OCI-LY7 (cell line): ENCODE data around the gene PLPP1. TPM values are rescaled to one million over a fixed set of nuclear protein-coding genes. Genes with fewer than 3 reads are reported as not detected.

Experiments
- BruUV-seq: library from RNA; stranded (reverse); fragments of 400-500 nt; replicated peaks from 2 replicates; lab custom pipeline; 2021; lab: Mats Ljungman, UMichigan
- CTCF ChIA-PET: fragments of 300-600 bp; sonication (Branson Sonifier 250); formaldehyde crosslinking; loops from one replicate; lab custom pipeline; 2022; ENCODE audit warnings: antibody characterized with exemption; ENCODE audit not compliant: unreplicated experiment; lab: Charles Lee
- POLR2A ChIA-PET: fragments of 300-600 bp; sonication (Branson Sonifier 250); formaldehyde crosslinking; loops from one replicate; lab custom pipeline; 2022; ENCODE audit warnings: antibody characterized with exemption; lab: Charles Lee
- DNase-seq: peaks from one replicate; pipeline ENCODE4 v3.0.0-alpha.2; 2015; ENCODE audit warnings: low spot score
- H2AFZ ChIP-seq: fragments of 200-600 bp; sonication (generic), shearing (Covaris generic); 2 replicates; pipeline ENCODE4 v1.6.1; 2014; ENCODE audit warnings: mild to moderate bottlenecking, antibody characterized with exemption, low read length, moderate library complexity
- H3K27ac ChIP-seq: fragments of 200-600 bp; sonication (generic); 2 replicates; pipeline ENCODE4 v1.5.1; 2014; ENCODE audit warnings: mixed run types, low read depth, mild to moderate bottlenecking, moderate library complexity, low read length, inconsistent platforms; ENCODE audit not compliant: poor library complexity, severe bottlenecking
- H3K36me3 ChIP-seq: fragments of 200-600 bp; sonication (generic); 2 replicates; pipeline ENCODE4 v1.6.1; 2014; ENCODE audit warnings: mild to moderate bottlenecking, antibody characterized with exemption, low read length, moderate library complexity, mixed read lengths; ENCODE audit not compliant: insufficient read depth
- H3K4me1 ChIP-seq: fragments of 200-600 bp; sonication (generic); 2 replicates; pipeline ENCODE4 v1.5.1; 2014; ENCODE audit warnings: mild to moderate bottlenecking, low read length; ENCODE audit not compliant: insufficient read depth, poor library complexity, severe bottlenecking
- H3K4me2 ChIP-seq: fragments of 200-600 bp; sonication (generic); 2 replicates; pipeline ENCODE4 v1.6.1; 2014; ENCODE audit warnings: mild to moderate bottlenecking, low read length
- H3K4me3 ChIP-seq: fragments of 200-600 bp; sonication (generic); 2 replicates; pipeline ENCODE4 v1.5.1; 2014; ENCODE audit warnings: mild to moderate bottlenecking, low read depth, low read length; ENCODE audit not compliant: poor library complexity, severe bottlenecking
- H3K79me2 ChIP-seq: fragments of 200-600 bp; sonication (generic); 2 replicates; pipeline ENCODE4 v1.6.1; 2016; ENCODE audit warnings: low read depth, mild to moderate bottlenecking, low read length, moderate library complexity, mixed read lengths; ENCODE audit not compliant: insufficient read depth
- H3K9me2 ChIP-seq: fragments of 200-600 bp; sonication (generic); 2 replicates; pipeline ENCODE4 v1.6.1; 2016; ENCODE audit warnings: mild to moderate bottlenecking, low read length, mixed read lengths; ENCODE audit not compliant: insufficient read depth
- H3K9me3 ChIP-seq: fragments of 200-600 bp; sonication (generic); 2 replicates; pipeline ENCODE4 v1.6.1; 2014; ENCODE audit warnings: mild to moderate bottlenecking, mixed run types, low read length, mixed read lengths
- H4K20me1 ChIP-seq: fragments of 200-600 bp; sonication (generic); 2 replicates; pipeline ENCODE4 v1.6.1; 2014; ENCODE audit warnings: mild to moderate bottlenecking, antibody characterized with exemption, low read length, moderate library complexity, mixed read lengths; ENCODE audit not compliant: insufficient read depth
- CTCF ChIP-seq: fragments of 200-600 bp; sonication (generic); conservative IDR thresholded peaks from 2 replicates; pipeline ENCODE4 v1.5.1; 2014; ENCODE audit warnings: mild to moderate bottlenecking, antibody characterized with exemption, low read length, moderate library complexity, mixed read lengths
- EZH2phosphoT487 ChIP-seq: fragments of 200-600 bp; sonication (generic); IDR thresholded peaks from 2 replicates; pipeline ENCODE4 v1.6.1; 2018; ENCODE audit warnings: low read depth, borderline replicate concordance, mild to moderate bottlenecking, mixed run types, antibody characterized with exemption, low read length, moderate library complexity, mixed read lengths
- intact Hi-C: fragments of 100-400 bp; cut with micrococcal nuclease; formaldehyde crosslinking; loops from one replicate; pipeline ENCODE4 v1.10.0; 2022; ENCODE audit not compliant: unreplicated experiment
- total RNA-seq, 2 experiments: library from RNA; depleted of rRNA in 1 of 2; stranded (reverse); fragments of >200 nt in 1 of 2; shearing (Covaris generic) in 1 of 2; gene quantifications; 2 replicates each; pipeline ENCODE4 v1.2.3, GENCODE V29; 2014 to 2022

Gene PLPP1
- total RNA-seq, 2 experiments from 2014 or later, result 2.3 to 6.8 TPM

GRCh38 chr5:55418994-55419968 is 115.5 kb downstream of the PLPP1 start:
- ChIA-PET CTCF (no interaction called here), POLR2A (interaction anchor here (0.7 to 1.0 kb wide), 2 partner anchors 38 to 240 kb away, joined by 3 read pairs; no protein-coding TSS in a partner anchor)
- no peaks in the 10 kb centered on the region for H3K79me2 ChIP-seq
- H3K4me1 ChIP-seq, result no peaks in the 10 kb centered on the region
- intact Hi-C loops, result no loop called here
- no peaks in the 10 kb centered on the region for H3K9me3 ChIP-seq
- no peak for DNase-seq
- no peak overlapping the region for H3K4me3 ChIP-seq
- H3K9me2 ChIP-seq, result no peaks in the 10 kb centered on the region
- peaks cover 90% of the 10 kb centered on the region for H3K36me3 ChIP-seq
- H3K4me2 ChIP-seq, result no peak overlapping the region
- no peak overlapping the region for H2AFZ ChIP-seq
- no peak overlapping the region for H3K27ac ChIP-seq
- no peak for TF ChIP-seq CTCF
- no peak for TF ChIP-seq EZH2phosphoT487
- no TSS peak for BruUV-seq
- no peaks in the 10 kb centered on the region for H4K20me1 ChIP-seq

GRCh38 chr5:55416306-55416705 is 118.5 kb downstream of the PLPP1 start:
- Histone ChIP-seq H2AFZ (no peak overlapping the region), H4K20me1 (no peaks in the 10 kb centered on the region), H3K4me1 (no peaks in the 10 kb centered on the region), H3K9me3 (no peaks in the 10 kb centered on the region), H3K4me3 (no peak overlapping the region), H3K4me2 (no peak overlapping the region), H3K79me2 (no peaks in the 10 kb centered on the region), H3K9me2 (no peaks in the 10 kb centered on the region), H3K27ac (no peak overlapping the region), H3K36me3 (peaks cover 89% of the 10 kb centered on the region)
- TF ChIP-seq EZH2phosphoT487 (no peak), CTCF (no peak)
- ChIA-PET POLR2A (interaction anchor here (0.6 to 1.5 kb wide), 3 partner anchors 13 to 106 kb away, joined by 3 read pairs; no protein-coding TSS in a partner anchor), CTCF (no interaction called here)
- DNase-seq, result no peak
- intact Hi-C loops, result no loop called here
- no TSS peak for BruUV-seq

GRCh38 chr5:55415071-55415470 is 119.7 kb downstream of the PLPP1 start:
- Histone ChIP-seq H3K9me2 (no peaks in the 10 kb centered on the region), H3K36me3 (peaks cover 87% of the 10 kb centered on the region), H3K79me2 (no peaks in the 10 kb centered on the region), H3K4me1 (no peaks in the 10 kb centered on the region), H4K20me1 (no peaks in the 10 kb centered on the region), H3K27ac (no peak overlapping the region), H3K4me3 (no peak overlapping the region), H3K4me2 (no peak overlapping the region), H2AFZ (no peak overlapping the region), H3K9me3 (no peaks in the 10 kb centered on the region)
- POLR2A ChIA-PET, result no interaction called here
- CTCF ChIA-PET, result no interaction called here
- intact Hi-C loops, result no loop called here
- BruUV-seq, result no TSS peak
- no peak for DNase-seq
- TF ChIP-seq EZH2phosphoT487 (no peak), CTCF (no peak)
